H1 (cell line): ENCODE results near the gene KRT84. TPM values are rescaled to one million over a fixed set of nuclear protein-coding genes. Genes with fewer than 3 reads are reported as not detected.

Experiments
- CTCF ChIA-PET: fragments of 300-600 bp; sonication (Branson Sonifier 250); formaldehyde crosslinking; loops from one replicate; lab custom pipeline; 2021; ENCODE audit not compliant: partially characterized antibody; lab: Charles Lee
- POLR2A ChIA-PET: fragments of 300-600 bp; sonication (Branson Sonifier 250); formaldehyde crosslinking; loops from one replicate; lab custom pipeline; 2021; ENCODE audit warnings: inconsistent platforms; ENCODE audit not compliant: partially characterized antibody; lab: Charles Lee
- DNase-seq, 2 experiments: peaks; one replicate each; pipeline versions ENCODE4 v3.0.0 to v3.0.0-alpha.2; 2010 to 2022; ENCODE audit warnings: low spot score in 2 of 2, low read depth in 1 of 2, mixed read lengths in 1 of 2
- FAIRE-seq: peaks from 2 replicates; lab custom pipeline; 2011; peaks lifted over from hg19 to GRCh38; lab: Jason Lieb, UNC
- H2AFZ ChIP-seq: 2 replicates; pipeline ENCODE4 v1.8.1; 2012; ENCODE audit warnings: low read length, inconsistent platforms
- H2AK5ac ChIP-seq: 2 replicates; pipeline ENCODE4 v1.6.1; 2013; ENCODE audit warnings: low read depth, low read length
- H2BK120ac ChIP-seq: replicated peaks from 2 replicates; pipeline ENCODE3; 2013; ENCODE audit warnings: low read depth, low read length, inconsistent platforms
- H2BK12ac ChIP-seq: 2 replicates; pipeline ENCODE4 v1.6.1; 2013; ENCODE audit warnings: low read depth, low read length
- H2BK15ac ChIP-seq: 2 replicates; pipeline ENCODE4 v1.6.1; 2013; ENCODE audit warnings: low read length
- H2BK20ac ChIP-seq: 2 replicates; pipeline ENCODE4 v1.6.1; 2013; ENCODE audit warnings: low read length
- H2BK5ac ChIP-seq: 2 replicates; pipeline ENCODE4 v1.6.1; 2013; ENCODE audit warnings: low read depth, low read length
- H3K14ac ChIP-seq: 2 replicates; pipeline ENCODE4 v1.6.1; 2013; ENCODE audit warnings: inconsistent platforms; ENCODE audit not compliant: insufficient read length
- H3K18ac ChIP-seq: 2 replicates; pipeline ENCODE4 v1.6.1; 2013; ENCODE audit warnings: low read length; ENCODE audit errors: extremely low read depth
- H3K23ac ChIP-seq: 2 replicates; pipeline ENCODE4 v1.6.1; 2013; ENCODE audit warnings: inconsistent platforms; ENCODE audit not compliant: insufficient read length
- H3K23me2 ChIP-seq: 2 replicates; pipeline ENCODE4 v1.6.1; 2013; ENCODE audit warnings: low read depth, low read length
- H3K27ac ChIP-seq: 2 replicates; pipeline ENCODE4 v1.6.1; 2011; ENCODE audit warnings: low read depth, low read length, inconsistent platforms
- H3K27me3 ChIP-seq, 4 experiments: replicated peaks in 1 of 4; 1 replicate in 1 of 4; 2 replicates in 3 of 4; pipeline versions ENCODE4 v1.6.1 to v1.8.1; 2011 to 2013; ENCODE audit warnings: low read length in 3 of 4, mild to moderate bottlenecking in 3 of 4, inconsistent platforms in 2 of 4, mixed read lengths in 2 of 4, moderate library complexity in 1 of 4; ENCODE audit not compliant: control insufficient read depth in 3 of 4, insufficient read depth in 3 of 4; ENCODE audit errors: extremely low read depth in 1 of 4
- H3K36me3 ChIP-seq, 4 experiments: 2 replicates each; pipeline versions ENCODE4 v1.6.1 to v1.8.1; 2011 to 2013; ENCODE audit warnings: mild to moderate bottlenecking in 4 of 4, low read length in 3 of 4, moderate library complexity in 2 of 4, control low read depth in 1 of 4, inconsistent platforms in 1 of 4; ENCODE audit not compliant: insufficient read depth in 4 of 4, control insufficient read depth in 2 of 4
- H3K4ac ChIP-seq: replicated peaks from 2 replicates; pipeline ENCODE3; 2013; ENCODE audit warnings: low read length, low read depth, mixed read lengths, inconsistent platforms; ENCODE audit not compliant: insufficient read length
- H3K4me1 ChIP-seq, 4 experiments: replicated peaks in 1 of 4; 1 replicate in 1 of 4; 2 replicates in 3 of 4; pipeline versions ENCODE4 v1.6.1 to v1.8.1; 2011 to 2013; ENCODE audit warnings: low read length in 3 of 4, inconsistent platforms in 2 of 4, mixed read lengths in 1 of 4; ENCODE audit not compliant: insufficient read depth in 4 of 4, control insufficient read depth in 3 of 4
- H3K4me2 ChIP-seq, 2 experiments: 2 replicates each; pipeline versions ENCODE4 v1.6.1 to v1.8.1; 2011 to 2013; ENCODE audit warnings: low read depth in 2 of 2, low read length in 2 of 2, control low read depth in 1 of 2, inconsistent platforms in 1 of 2, mild to moderate bottlenecking in 1 of 2; ENCODE audit not compliant: insufficient read depth in 1 of 2
- H3K4me3 ChIP-seq, 4 experiments: fragments of 200-600, 300-600 bp in 1 of 4; sonication (generic), shearing (Covaris generic), sonication (Bioruptor Twin) in 1 of 4; 2 replicates each; pipeline versions ENCODE4 v1.5.1 to v1.8.1; 2011 to 2016; ENCODE audit warnings: low read length in 4 of 4, low read depth in 3 of 4, control low read depth in 2 of 4, inconsistent platforms in 2 of 4, mild to moderate bottlenecking in 2 of 4, mixed read lengths in 1 of 4, moderate library complexity in 1 of 4; ENCODE audit not compliant: insufficient read depth in 2 of 4; ENCODE audit errors: extremely low read depth in 1 of 4
- H3K56ac ChIP-seq: replicated peaks from 2 replicates; pipeline ENCODE3; 2013; ENCODE audit warnings: low read depth, mild to moderate bottlenecking, mixed read lengths, low read length, inconsistent platforms; ENCODE audit not compliant: insufficient read length
- H3K79me1 ChIP-seq: 2 replicates; pipeline ENCODE4 v1.6.1; 2013; ENCODE audit warnings: low read depth, low read length, control low read depth
- H3K79me2 ChIP-seq, 2 experiments: 2 replicates each; pipeline versions ENCODE4 v1.6.1 to v1.8.1; 2012 to 2013; ENCODE audit warnings: low read length in 2 of 2, mild to moderate bottlenecking in 2 of 2, inconsistent platforms in 1 of 2; ENCODE audit not compliant: insufficient read depth in 2 of 2, control insufficient read depth in 1 of 2
- H3K9ac ChIP-seq, 4 experiments: replicated peaks in 1 of 4; 1 replicate in 1 of 4; 2 replicates in 3 of 4; pipeline versions ENCODE4 v1.6.1 to v1.8.1; 2011 to 2013; ENCODE audit warnings: low read depth in 3 of 4, low read length in 3 of 4, control low read depth in 2 of 4, mild to moderate bottlenecking in 2 of 4, moderate library complexity in 2 of 4, inconsistent platforms in 1 of 4; ENCODE audit errors: extremely low read depth in 1 of 4
- H3K9me3 ChIP-seq, 2 experiments: 2 replicates each; pipeline versions ENCODE4 v1.6.1 to v1.8.1; 2012 to 2013; ENCODE audit warnings: mild to moderate bottlenecking in 2 of 2, moderate library complexity in 2 of 2, control low read depth in 1 of 2, inconsistent platforms in 1 of 2, low read depth in 1 of 2, low read length in 1 of 2, mixed read lengths in 1 of 2; ENCODE audit not compliant: insufficient read depth in 2 of 2
- H4K20me1 ChIP-seq, 2 experiments: replicated peaks in 1 of 2; 2 replicates each; pipeline versions ENCODE3 to v1.8.1; 2011 to 2013; ENCODE audit warnings: inconsistent platforms in 2 of 2, low read length in 2 of 2, mild to moderate bottlenecking in 1 of 2; ENCODE audit not compliant: insufficient read depth in 2 of 2, control insufficient read depth in 1 of 2
- H4K5ac ChIP-seq: 2 replicates; pipeline ENCODE4 v1.6.1; 2013; ENCODE audit warnings: low read length, low read depth, mixed read lengths, inconsistent platforms; ENCODE audit not compliant: insufficient read length
- H4K8ac ChIP-seq: 2 replicates; pipeline ENCODE4 v1.8.0; 2013; ENCODE audit warnings: mild to moderate bottlenecking, moderate library complexity, low read length, inconsistent platforms; ENCODE audit not compliant: insufficient read depth; ENCODE audit errors: extremely low read depth
- H4K91ac ChIP-seq: replicated peaks from 2 replicates; pipeline ENCODE3; 2013; ENCODE audit warnings: low read length, mixed read lengths, inconsistent platforms; ENCODE audit not compliant: insufficient read length
- CTBP2 ChIP-seq: IDR thresholded peaks from 2 replicates; pipeline ENCODE4 v1.7.0; 2011; ENCODE audit warnings: borderline replicate concordance, mild to moderate bottlenecking, moderate library complexity, mixed read lengths, low read length; ENCODE audit not compliant: insufficient read depth, insufficient read length
- EGR1 ChIP-seq: IDR thresholded peaks from 2 replicates; pipeline ENCODE4 v1.6.1; 2011; ENCODE audit warnings: low read depth, low read length, borderline replicate concordance
- GABPA ChIP-seq: IDR thresholded peaks from 2 replicates; pipeline ENCODE4 v1.6.1; 2011; ENCODE audit warnings: mild to moderate bottlenecking, low read length, moderate library complexity, borderline replicate concordance; ENCODE audit not compliant: insufficient read depth
- KDM1A ChIP-seq: fragments of 200-600, 300-600 bp; sonication (generic); IDR thresholded peaks from 2 replicates; pipeline ENCODE4 v1.7.1; 2016; ENCODE audit warnings: mild to moderate bottlenecking, low read length, borderline replicate concordance
- KDM4A ChIP-seq: IDR thresholded peaks from one replicate; pipeline ENCODE4 v1.7.1; 2012; ENCODE audit warnings: low read depth, mild to moderate bottlenecking, moderate library complexity, low read length, inconsistent platforms; ENCODE audit not compliant: severe bottlenecking
- NRF1 ChIP-seq: IDR thresholded peaks from 2 replicates; pipeline ENCODE4 v1.6.1; 2011; ENCODE audit warnings: mild to moderate bottlenecking, low read depth, low read length, improper control_type of control experiment
- POLR2A ChIP-seq, 2 experiments: IDR thresholded peaks; 1 replicate in 1 of 2; 2 replicates in 1 of 2; pipeline ENCODE4 v1.6.1; 2011; ENCODE audit warnings: low read depth in 2 of 2, low read length in 2 of 2, mild to moderate bottlenecking in 2 of 2; ENCODE audit errors: control extremely low read depth in 1 of 2
- RNF2 ChIP-seq: fragments of 200-900, 300-1000 bp; sonication (generic); IDR thresholded peaks from 2 replicates; pipeline ENCODE4 v1.7.1; 2016; ENCODE audit warnings: borderline replicate concordance, low read depth, mild to moderate bottlenecking, antibody characterized with exemption, low read length; ENCODE audit not compliant: poor library complexity, severe bottlenecking; ENCODE audit errors: missing control alignments
- RXRA ChIP-seq: IDR thresholded peaks from 2 replicates; pipeline ENCODE4 v1.6.1; 2011; ENCODE audit warnings: low read depth, mild to moderate bottlenecking, low read length, moderate library complexity; ENCODE audit not compliant: insufficient read depth
- SRF ChIP-seq: IDR thresholded peaks from 2 replicates; pipeline ENCODE4 v1.6.1; 2011; ENCODE audit warnings: mild to moderate bottlenecking, low read depth, low read length, moderate library complexity
- WGBS, 2 experiments: shearing (Covaris generic) in 1 of 2; methylation state at CpG; one replicate each; pipeline versions ENCODE4 v1.1.6 to v1.1.7; 2013 to 2015; ENCODE audit warnings: low lambda C conversion rate in 2 of 2, mixed read lengths in 2 of 2, inconsistent platforms in 1 of 2, low coverage in 1 of 2, missing lambda C conversion rate in 1 of 2; ENCODE audit not compliant: insufficient replicate concordance in 2 of 2, insufficient coverage in 1 of 2, insufficient read length in 1 of 2; ENCODE audit errors: extremely low coverage in 1 of 2, missing lambda C conversion rate in 1 of 2; 5-methylcytosine and 5-hydroxymethylcytosine counted together
- polyA plus RNA-seq, 7 experiments: library from polyadenylated mRNA; depleted of rRNA in 3 of 7; stranded (reverse) in 5 of 7; unstranded in 2 of 7; fragments of >200 nt in 5 of 7; fragments of 200-250 nt in 2 of 7; gene quantifications; 1 replicate in 5 of 7; 2 replicates in 1 of 7; 4 replicates in 1 of 7; pipeline versions ENCODE4 v1.2.1 to v1.2.3, GENCODE V29; 2011 to 2013; ENCODE audit warnings: missing spikeins in 2 of 7, mixed read lengths in 2 of 7
- total RNA-seq: library from RNA; stranded (reverse); fragmentation: NEBNext Ultra II Directional; extraction: Animal tissue kit (Norgen Biotek cat#: 25700); gene quantifications from 2 replicates; pipeline ENCODE4 v1.2.1, GENCODE V29; 2021
- TF ChIP-seq, protein P1 (sequence below), 3 experiments: IDR thresholded peaks; 1 replicate in 2 of 3; 2 replicates in 1 of 3; pipeline versions ENCODE4 v1.5.1 to v1.6.1; 2011; ENCODE audit warnings: low read length in 3 of 3, mild to moderate bottlenecking in 3 of 3, inconsistent platforms in 2 of 3, low read depth in 1 of 3, moderate library complexity in 1 of 3; ENCODE audit not compliant: insufficient read depth in 1 of 3; ENCODE audit errors: control extremely low read depth in 1 of 3

The KRT84 gene
- total and polyA plus RNA-seq, 2 of the 8 experiments (the other 6 are each of a cell fraction or from before 2014, with no cell fraction given): not detected

DNA sequence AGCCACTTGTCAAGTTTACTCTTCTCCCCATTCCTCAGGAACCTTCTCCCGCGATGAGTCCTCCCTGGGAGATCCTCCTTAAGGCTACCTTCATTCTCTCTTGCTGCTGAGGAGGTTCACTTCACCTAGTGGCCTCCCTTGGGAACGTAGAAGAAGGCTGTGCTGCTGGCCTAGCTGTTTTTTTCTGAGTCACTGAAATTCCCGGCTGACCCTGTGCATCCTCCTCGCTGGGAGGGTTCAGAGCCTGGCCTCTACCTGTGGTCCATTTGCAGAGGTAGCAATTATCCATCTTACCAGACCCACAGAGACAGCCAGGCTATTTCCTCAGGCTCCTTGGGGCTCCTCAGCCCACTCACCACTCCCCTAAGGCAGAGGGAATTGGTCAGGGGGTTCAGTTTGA, 16.1 kb upstream of the KRT84 start:
- ChIA-PET CTCF (interaction anchor here (0.5 to 3.1 kb wide), 20 partner anchors 11 to 771 kb away, joined by 3 to 15 read pairs (median 3); no protein-coding TSS in a partner anchor), POLR2A (no interaction called here)
- no peak overlapping the region for H2BK20ac ChIP-seq
- no peak overlapping the region for H2BK120ac ChIP-seq
- H2BK12ac ChIP-seq: no peak overlapping the region
- no peak overlapping the region for H3K4ac ChIP-seq
- H3K9ac ChIP-seq: no peak overlapping the region
- peaks cover 0 to 5% (median under 1%) of the 10 kb centered on the region in 4 experiments; a peak in 1 of 7 replicates for H3K4me1 ChIP-seq
- no peak overlapping the region for H3K18ac ChIP-seq
- no peak overlapping the region for H3K4me2 ChIP-seq
- 78% methylated on average over 5 of the region's 5 CpGs; no CpG with 5 or more reads in 1 of the 2 experiments for WGBS, 2 experiments
- no peak overlapping the region for H3K27ac ChIP-seq
- no peaks in the 10 kb centered on the region for H3K9me3 ChIP-seq
- no peak overlapping the region for H3K56ac ChIP-seq
- H2AK5ac ChIP-seq: no peak overlapping the region
- no peaks in the 10 kb centered on the region; a peak in 1 of 7 replicates for H3K27me3 ChIP-seq
- no peak overlapping the region for H4K8ac ChIP-seq
- H3K79me1 ChIP-seq: no peaks in the 10 kb centered on the region
- no peak overlapping the region for H3K4me3 ChIP-seq
- no peak overlapping the region for H2BK15ac ChIP-seq
- DNase-seq: no peak
- H2AFZ ChIP-seq: no peak overlapping the region
- H3K79me2 ChIP-seq: no peaks in the 10 kb centered on the region
- H2BK5ac ChIP-seq: no peak overlapping the region
- H4K5ac ChIP-seq: no peak overlapping the region
- no peak overlapping the region for H3K23ac ChIP-seq
- FAIRE-seq: no peak
- H4K91ac ChIP-seq: no peak overlapping the region
- H4K20me1 ChIP-seq: no peaks in the 10 kb centered on the region
- no peak overlapping the region for H3K14ac ChIP-seq
- no peaks in the 10 kb centered on the region for H3K36me3 ChIP-seq
- peaks cover 3% of the 10 kb centered on the region; the same call in 1 of the 2 replicates for H3K23me2 ChIP-seq
- TF ChIP-seq SRF (no peak), POLR2A (IDR thresholded peaks at IDR 0.05; ENCODE audit: control extremely low read depth in 1 of 2, low read depth in 2 of 2, low read length in 2 of 2) (no peak), EGR1 (no peak), KDM4A (no peak), CTBP2 (no peak), NRF1 (no peak), RNF2 (no peak), RXRA (no peak), GABPA (no peak), KDM1A (no peak)
- TF ChIP-seq, protein P1, sequence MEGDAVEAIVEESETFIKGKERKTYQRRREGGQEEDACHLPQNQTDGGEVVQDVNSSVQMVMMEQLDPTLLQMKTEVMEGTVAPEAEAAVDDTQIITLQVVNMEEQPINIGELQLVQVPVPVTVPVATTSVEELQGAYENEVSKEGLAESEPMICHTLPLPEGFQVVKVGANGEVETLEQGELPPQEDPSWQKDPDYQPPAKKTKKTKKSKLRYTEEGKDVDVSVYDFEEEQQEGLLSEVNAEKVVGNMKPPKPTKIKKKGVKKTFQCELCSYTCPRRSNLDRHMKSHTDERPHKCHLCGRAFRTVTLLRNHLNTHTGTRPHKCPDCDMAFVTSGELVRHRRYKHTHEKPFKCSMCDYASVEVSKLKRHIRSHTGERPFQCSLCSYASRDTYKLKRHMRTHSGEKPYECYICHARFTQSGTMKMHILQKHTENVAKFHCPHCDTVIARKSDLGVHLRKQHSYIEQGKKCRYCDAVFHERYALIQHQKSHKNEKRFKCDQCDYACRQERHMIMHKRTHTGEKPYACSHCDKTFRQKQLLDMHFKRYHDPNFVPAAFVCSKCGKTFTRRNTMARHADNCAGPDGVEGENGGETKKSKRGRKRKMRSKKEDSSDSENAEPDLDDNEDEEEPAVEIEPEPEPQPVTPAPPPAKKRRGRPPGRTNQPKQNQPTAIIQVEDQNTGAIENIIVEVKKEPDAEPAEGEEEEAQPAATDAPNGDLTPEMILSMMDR (IDR thresholded peaks at IDR 0.05; ENCODE audit: control extremely low read depth in 1 of 3, insufficient read depth in 1 of 3, low read depth in 1 of 3, low read length in 3 of 3): no peak
